Measurements from ENCODE around the gene SNCB. TPM values are rescaled to one million over a fixed set of nuclear protein-coding genes. Genes with fewer than 3 reads are reported as not detected.

The SNCB gene
- total and polyA plus RNA-seq, 2 experiments from 2014 or later, result not detected

DNA sequence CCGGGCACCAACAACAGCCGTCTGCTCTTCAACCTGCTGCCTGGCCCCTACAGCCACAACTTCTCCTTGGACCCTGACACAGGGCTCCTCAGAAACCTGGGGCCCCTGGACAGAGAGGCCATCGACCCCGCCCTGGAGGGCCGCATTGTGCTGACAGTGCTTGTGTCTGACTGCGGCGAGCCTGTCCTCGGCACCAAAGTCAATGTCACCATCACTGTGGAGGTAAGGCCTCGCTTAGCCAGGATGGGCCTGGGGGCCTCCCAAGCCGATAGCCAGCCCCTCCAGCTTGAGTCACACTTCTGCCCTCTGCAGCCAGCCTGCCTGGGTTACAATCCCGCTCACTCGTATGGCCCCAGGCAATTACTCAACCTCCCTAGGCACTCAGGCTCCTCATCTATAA is 49.0 kb downstream of the SNCB start:
- no peaks in the 10 kb centered on the region for H4K20me1 ChIP-seq (ENCODE audit: insufficient read depth)
- H3K4me2 ChIP-seq (ENCODE audit: unreplicated experiment), result no peak overlapping the region
- H3F3A ChIP-seq (ENCODE audit: insufficient read depth), result no peaks in the 10 kb centered on the region
- no peaks in the 10 kb centered on the region for H3K36me3 ChIP-seq (ENCODE audit: low read depth)
- no peak overlapping the region for H3K27ac ChIP-seq
- H3K4me3 ChIP-seq, result no peak overlapping the region
- no peaks in the 10 kb centered on the region for H3K9me2 ChIP-seq (ENCODE audit: insufficient read depth)
- 73 to 74% methylated on average over 12 of the region's 12 CpGs for WGBS, 2 experiments (ENCODE audit: low coverage in 1 of 2, low lambda C conversion rate in 2 of 2, missing lambda C conversion rate in 2 of 2)
- H3K4me1 ChIP-seq (ENCODE audit: insufficient read depth), result no peaks in the 10 kb centered on the region
- H3K9me3 ChIP-seq (ENCODE audit: low read depth), result no peaks in the 10 kb centered on the region
- no peak overlapping the region for H2AFZ ChIP-seq
- in situ Hi-C loops (cut with MboI), result no loop called here
- TF ChIP-seq EZH2 (IDR thresholded peaks at IDR 0.05; ENCODE audit: insufficient read depth, poor library complexity, severe bottlenecking) (no peak), EZH2phosphoT487 (IDR thresholded peaks at IDR 0.05; ENCODE audit: insufficient read depth, low read depth) (no peak)
- DNase-seq, result no peak
- H3K79me2 ChIP-seq (ENCODE audit: insufficient read depth), result no peaks in the 10 kb centered on the region
- no peak overlapping the region for H3K9ac ChIP-seq
- H3K27me3 ChIP-seq (replicated peaks; ENCODE audit: insufficient read depth), result no peaks in the 10 kb centered on the region

DNA sequence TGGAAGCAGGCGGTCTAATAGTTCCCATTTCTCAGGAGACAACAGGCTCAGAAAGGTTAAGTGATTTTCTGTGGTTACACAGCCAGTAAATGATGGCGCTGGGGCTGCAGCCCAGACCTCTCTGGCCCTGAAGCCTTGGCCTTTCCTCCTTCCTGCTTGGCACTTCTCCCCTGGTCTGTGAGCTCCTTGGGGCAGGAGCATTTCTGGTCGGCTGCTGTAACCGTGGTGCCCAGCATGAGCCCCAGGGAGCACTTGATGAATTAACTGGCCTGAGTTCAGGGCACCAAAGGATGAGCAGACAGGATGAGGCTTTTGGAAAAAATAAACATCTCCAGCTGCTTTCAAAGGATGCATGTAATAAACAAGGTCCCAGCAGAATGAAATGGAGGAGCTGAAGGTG is 51.0 kb downstream of the SNCB start:
- Histone ChIP-seq H3K4me3 (no peak overlapping the region), H3K4me2 (ENCODE audit: unreplicated experiment) (no peak overlapping the region), H3K79me2 (ENCODE audit: insufficient read depth) (no peaks in the 10 kb centered on the region), H3K9ac (no peak overlapping the region), H3K36me3 (ENCODE audit: low read depth) (no peaks in the 10 kb centered on the region), H3K9me3 (ENCODE audit: low read depth) (no peaks in the 10 kb centered on the region), H3K9me2 (ENCODE audit: insufficient read depth) (no peaks in the 10 kb centered on the region), H3K27me3 (replicated peaks; ENCODE audit: insufficient read depth) (no peaks in the 10 kb centered on the region), H4K20me1 (ENCODE audit: insufficient read depth) (no peaks in the 10 kb centered on the region), H3K27ac (no peak overlapping the region), H3F3A (ENCODE audit: insufficient read depth) (no peaks in the 10 kb centered on the region), H3K4me1 (ENCODE audit: insufficient read depth) (no peaks in the 10 kb centered on the region), H2AFZ (no peak overlapping the region)
- in situ Hi-C loops (cut with MboI), result no loop called here
- 56 to 61% methylated on average over 4 of the region's 4 CpGs for WGBS, 2 experiments (ENCODE audit: low coverage in 1 of 2, low lambda C conversion rate in 2 of 2, missing lambda C conversion rate in 2 of 2)
- TF ChIP-seq EZH2phosphoT487 (IDR thresholded peaks at IDR 0.05; ENCODE audit: insufficient read depth, low read depth) (no peak), EZH2 (IDR thresholded peaks at IDR 0.05; ENCODE audit: insufficient read depth, poor library complexity, severe bottlenecking) (no peak)
- DNase-seq, result no peak

DNA sequence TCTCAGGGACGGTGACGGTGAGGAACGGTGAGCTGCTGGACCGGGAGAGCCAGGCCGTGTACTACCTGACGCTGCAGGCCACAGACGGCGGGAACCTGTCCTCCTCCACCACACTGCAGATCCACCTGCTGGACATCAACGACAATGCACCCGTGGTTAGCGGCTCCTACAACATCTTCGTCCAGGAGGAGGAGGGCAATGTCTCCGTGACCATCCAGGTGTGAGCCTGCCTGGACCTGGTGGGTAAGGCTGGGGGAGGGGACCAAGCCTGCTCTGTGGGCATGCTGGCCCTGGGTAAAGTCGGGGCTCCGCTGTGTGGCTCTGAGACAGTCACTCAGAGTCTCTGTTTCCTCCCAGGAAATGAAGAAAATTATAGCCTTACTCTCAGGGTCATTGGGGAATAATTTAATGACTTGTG is 51.9 kb downstream of the SNCB start:
- TF ChIP-seq EZH2phosphoT487 (IDR thresholded peaks at IDR 0.05; ENCODE audit: insufficient read depth, low read depth) (no peak), EZH2 (IDR thresholded peaks at IDR 0.05; ENCODE audit: insufficient read depth, poor library complexity, severe bottlenecking) (no peak)
- no peaks in the 10 kb centered on the region for H3K9me2 ChIP-seq (ENCODE audit: insufficient read depth)
- no peaks in the 10 kb centered on the region for H3K9me3 ChIP-seq (ENCODE audit: low read depth)
- H3K36me3 ChIP-seq (ENCODE audit: low read depth), result no peaks in the 10 kb centered on the region
- no peak overlapping the region for H3K4me2 ChIP-seq (ENCODE audit: unreplicated experiment)
- H3K4me1 ChIP-seq (ENCODE audit: insufficient read depth), result no peaks in the 10 kb centered on the region
- H4K20me1 ChIP-seq (ENCODE audit: insufficient read depth), result no peaks in the 10 kb centered on the region
- H3K27ac ChIP-seq, result no peak overlapping the region
- H3K79me2 ChIP-seq (ENCODE audit: insufficient read depth), result no peaks in the 10 kb centered on the region
- no peaks in the 10 kb centered on the region for H3F3A ChIP-seq (ENCODE audit: insufficient read depth)
- no peak overlapping the region for H3K4me3 ChIP-seq
- WGBS, 2 experiments (ENCODE audit: low coverage in 1 of 2, low lambda C conversion rate in 2 of 2, missing lambda C conversion rate in 2 of 2), result 26 to 27% methylated on average over 15 of the region's 15 CpGs
- no peaks in the 10 kb centered on the region for H3K27me3 ChIP-seq (replicated peaks; ENCODE audit: insufficient read depth)
- no peak overlapping the region for H2AFZ ChIP-seq
- H3K9ac ChIP-seq, result no peak overlapping the region
- in situ Hi-C loops (cut with MboI), result no loop called here
- peak; percentile 53 for DNase-seq

DNA sequence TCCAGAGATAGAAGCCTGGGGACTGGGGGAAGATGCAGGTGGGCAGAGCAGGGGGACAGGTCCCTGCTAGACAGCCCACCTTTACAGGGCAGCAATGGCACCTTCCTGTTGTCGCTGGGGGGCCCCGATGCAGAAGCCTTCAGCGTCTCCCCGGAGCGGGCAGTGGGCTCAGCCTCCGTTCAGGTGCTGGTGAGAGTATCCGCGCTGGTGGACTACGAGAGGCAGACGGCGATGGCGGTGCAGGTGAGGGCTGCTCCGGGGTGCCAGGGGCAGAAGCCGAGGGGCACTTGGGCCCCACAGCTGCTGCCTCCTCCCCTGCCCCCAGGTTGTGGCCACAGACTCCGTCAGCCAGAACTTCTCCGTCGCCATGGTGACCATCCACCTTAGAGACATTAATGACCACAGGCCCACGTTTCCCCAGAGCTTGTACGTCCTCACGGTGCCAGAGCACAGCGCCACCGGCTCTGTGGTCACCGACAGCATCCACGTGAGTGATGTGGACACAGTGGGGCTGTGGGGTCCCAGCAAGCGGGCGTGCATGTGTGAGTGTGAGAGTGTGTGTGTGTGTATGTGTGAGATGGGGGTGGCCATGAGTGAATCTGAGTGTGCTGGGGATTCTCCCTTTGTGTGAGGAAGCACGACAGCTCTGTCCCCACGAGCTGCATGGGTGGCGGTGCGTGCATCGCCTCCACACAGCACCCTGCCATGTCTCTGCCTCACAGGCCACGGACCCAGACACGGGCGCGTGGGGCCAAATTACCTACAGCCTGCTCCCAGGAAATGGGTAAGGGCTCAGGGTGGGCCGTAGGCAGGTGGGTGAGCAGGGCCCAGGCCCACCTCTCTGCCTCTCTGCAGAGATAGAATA is 52.8 kb downstream of the SNCB start:
- in situ Hi-C loops (cut with MboI), result no loop called here
- H3K9me3 ChIP-seq (ENCODE audit: low read depth), result no peaks in the 10 kb centered on the region
- H4K20me1 ChIP-seq (ENCODE audit: insufficient read depth), result no peaks in the 10 kb centered on the region
- no peaks in the 10 kb centered on the region for H3K36me3 ChIP-seq (ENCODE audit: low read depth)
- H3K27me3 ChIP-seq (replicated peaks; ENCODE audit: insufficient read depth), result no peaks in the 10 kb centered on the region
- WGBS, 2 experiments (ENCODE audit: low coverage in 1 of 2, low lambda C conversion rate in 2 of 2, missing lambda C conversion rate in 2 of 2), result 84 to 85% methylated on average over 35 to 36 of the region's 36 CpGs
- TF ChIP-seq EZH2phosphoT487 (IDR thresholded peaks at IDR 0.05; ENCODE audit: insufficient read depth, low read depth) (no peak), EZH2 (IDR thresholded peaks at IDR 0.05; ENCODE audit: insufficient read depth, poor library complexity, severe bottlenecking) (no peak)
- no peaks in the 10 kb centered on the region for H3K4me1 ChIP-seq (ENCODE audit: insufficient read depth)
- no peak overlapping the region for H3K9ac ChIP-seq
- DNase-seq, result no peak
- H3K27ac ChIP-seq, result no peak overlapping the region
- no peak overlapping the region for H2AFZ ChIP-seq
- H3K9me2 ChIP-seq (ENCODE audit: insufficient read depth), result no peaks in the 10 kb centered on the region
- H3K79me2 ChIP-seq (ENCODE audit: insufficient read depth), result no peaks in the 10 kb centered on the region
- no peak overlapping the region for H3K4me3 ChIP-seq
- H3K4me2 ChIP-seq (ENCODE audit: unreplicated experiment), result no peak overlapping the region
- H3F3A ChIP-seq (ENCODE audit: insufficient read depth), result no peaks in the 10 kb centered on the region

Data from GM23248 (cell line).